GOT3 (cell line): ENCODE data around the gene VWDE.
"Not testable (repeated sequence)": the region's sequence is repeated elsewhere in the genome, so short reads cannot be mapped to it uniquely, and the experiment has no call there.

Experiments
- DNase-seq: peaks from one replicate; lab custom pipeline; 2025; ENCODE audit warnings: mixed read lengths; lab: John Stamatoyannopoulos, UW

The VWDE gene

GRCh38 chr7:12403287-12404181 is at the start of gene VWDE:
TSS of gene VWDE (minus strand) at chr7:12403865. CDS start at chr7:12403716, 149 bp downstream.
- no peak for DNase-seq

- not testable (repeated sequence) for DNase-seq
Observed at GRCh38 chr7:12453136-12453535, 49.5 kb upstream of the VWDE start.

DNA sequence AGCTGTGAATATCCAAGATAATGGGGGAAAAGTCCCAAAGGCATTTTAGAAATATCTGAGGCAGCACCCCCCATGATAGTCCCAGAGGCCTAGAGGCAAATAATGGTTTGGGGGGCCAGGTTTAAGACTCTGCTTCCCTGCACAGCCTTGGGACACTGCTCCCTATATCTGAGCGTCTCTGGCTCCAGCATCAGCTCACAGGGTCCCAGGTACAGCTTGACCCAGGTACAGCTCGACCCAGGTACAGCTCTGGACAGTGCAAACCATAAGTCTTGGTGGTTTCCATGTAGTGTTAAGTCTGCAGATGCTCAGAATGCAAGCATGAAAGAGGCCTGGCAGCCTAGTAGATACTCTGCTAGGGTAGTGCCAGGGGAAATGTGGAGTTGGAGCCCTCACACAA is 47.0 kb upstream of the VWDE start:
- no peak for DNase-seq

GRCh38 chr7:12444785-12445184 is 41.1 kb upstream of the VWDE start:
- no peak for DNase-seq

DNA sequence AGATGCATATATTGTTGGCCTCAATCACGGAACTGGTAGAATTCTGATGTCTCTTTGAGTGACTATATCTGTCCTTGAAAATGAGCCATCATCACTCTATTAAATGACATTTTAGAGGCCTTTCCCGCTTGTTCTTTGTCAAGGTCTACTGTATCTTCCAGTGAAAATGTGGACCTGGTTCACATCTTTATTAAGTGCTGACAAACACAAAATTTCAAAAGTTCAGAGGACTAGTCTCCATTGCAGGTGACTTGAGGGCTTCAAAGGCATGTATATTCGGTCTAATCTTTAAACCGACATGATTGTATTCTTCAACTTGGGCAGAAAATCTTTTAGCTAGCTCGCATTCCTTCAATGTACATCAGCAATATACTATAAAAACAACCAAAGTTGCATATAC is 36.6 kb upstream of the VWDE start:
- no peak for DNase-seq

GRCh38 chr7:12436896-12437535 is 33.4 kb upstream of the VWDE start:
- DNase-seq = no peak

- DNase-seq = no peak
Observed at GRCh38 chr7:12436126-12436525, 32.5 kb upstream of the VWDE start.

DNA sequence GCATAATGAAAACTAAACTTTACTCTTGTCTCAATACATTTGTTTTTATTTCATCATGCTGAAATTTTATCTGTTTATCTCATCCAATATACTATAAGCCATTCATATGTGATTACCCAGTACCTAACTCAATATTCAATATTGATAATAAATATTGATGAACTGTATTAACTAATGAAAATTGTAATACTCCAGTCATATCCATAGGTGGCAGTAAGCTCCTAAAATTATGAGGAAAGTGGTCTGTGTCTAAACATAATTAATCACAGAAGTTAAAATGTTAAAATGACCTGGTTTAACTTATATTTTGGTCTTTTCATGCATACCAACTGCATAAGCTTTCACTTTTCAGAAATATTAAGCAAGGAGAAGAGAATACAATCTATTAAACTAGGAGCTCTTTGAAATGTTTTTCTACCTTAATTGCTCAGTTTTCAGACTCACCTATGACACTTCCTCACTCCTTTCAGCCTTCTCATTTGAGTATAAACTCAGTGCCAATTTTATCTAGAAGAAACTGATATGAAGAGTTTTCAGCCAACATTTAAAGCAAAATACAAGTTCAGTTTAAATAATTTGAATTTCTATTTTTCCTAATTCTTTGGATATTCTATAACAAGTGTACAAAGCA is 30.5 kb upstream of the VWDE start:
- no peak for DNase-seq

DNA sequence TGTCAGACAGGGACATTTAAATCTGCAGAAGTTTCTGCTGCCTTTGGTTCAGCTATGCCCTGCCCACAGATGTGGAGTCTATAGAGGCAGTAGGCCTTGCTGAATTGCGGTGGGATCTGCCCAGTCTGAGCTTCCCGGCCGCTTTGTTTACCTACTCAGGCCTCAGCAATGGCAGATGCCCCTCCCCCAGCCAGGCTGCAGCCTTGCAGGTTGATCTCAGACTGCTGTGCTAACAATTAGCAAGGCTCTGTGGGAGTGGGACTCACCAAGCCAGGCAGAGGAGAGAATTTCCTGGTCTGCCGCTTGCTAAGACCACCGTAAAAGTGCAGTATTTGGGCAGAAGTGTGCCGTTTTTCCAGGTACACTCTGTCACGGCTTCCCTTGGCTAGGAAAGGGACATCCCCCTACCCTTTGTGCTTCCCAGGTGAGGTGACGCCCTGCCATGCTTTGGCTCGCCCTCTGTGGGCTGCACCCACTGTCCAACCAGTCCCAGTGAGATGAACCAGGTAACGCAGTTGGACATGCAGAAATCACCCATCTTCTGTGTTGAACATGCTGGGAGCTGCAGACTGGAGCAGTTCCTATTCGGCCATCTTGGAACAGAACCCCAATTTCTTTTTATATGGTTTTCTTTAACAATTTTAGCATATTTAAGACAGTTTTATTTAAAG is 28.4 kb upstream of the VWDE start:
- DNase-seq = no peak

GRCh38 chr7:12425311-12425710 is 21.6 kb upstream of the VWDE start:
- DNase-seq = no peak

DNA sequence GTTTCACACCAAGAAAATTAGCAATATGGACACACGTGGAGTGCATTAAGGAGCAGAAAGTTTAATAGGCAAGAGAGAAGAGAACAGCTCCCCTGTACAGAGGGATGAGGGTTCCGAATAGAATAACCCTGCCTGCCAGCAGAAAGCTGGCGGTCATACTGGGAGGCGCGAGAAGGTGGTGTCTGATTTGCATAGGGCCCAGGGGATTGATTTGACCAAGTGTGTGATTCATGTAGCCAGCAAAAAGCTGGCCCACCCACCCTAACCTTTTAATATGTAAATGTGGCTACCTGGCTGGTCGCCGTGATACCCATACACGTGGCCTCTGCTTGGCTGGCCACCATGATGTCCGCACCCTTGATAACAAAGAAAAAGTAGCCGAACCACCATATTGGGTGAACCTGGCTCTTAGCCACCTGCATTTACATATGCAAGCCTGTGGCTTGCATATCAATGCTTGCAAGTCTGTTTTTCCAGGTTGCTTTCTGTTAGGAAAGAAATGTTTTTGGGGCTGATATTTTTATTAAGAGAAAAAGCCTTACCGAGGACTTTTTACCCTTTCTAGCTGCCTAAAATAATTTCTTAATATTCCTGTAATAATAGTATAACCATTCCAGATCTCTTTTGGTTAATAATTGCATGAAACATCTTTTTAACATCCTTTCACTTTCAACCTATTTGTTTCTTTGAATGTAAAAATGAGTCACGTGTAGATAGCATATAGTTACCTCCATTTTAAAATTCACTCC is 20.5 kb upstream of the VWDE start:
- no peak for DNase-seq

GRCh38 chr7:12423355-12423996 is 19.8 kb upstream of the VWDE start:
- DNase-seq = no peak

- no peak for DNase-seq
Observed at GRCh38 chr7:12422554-12423320, 19.1 kb upstream of the VWDE start.

DNA sequence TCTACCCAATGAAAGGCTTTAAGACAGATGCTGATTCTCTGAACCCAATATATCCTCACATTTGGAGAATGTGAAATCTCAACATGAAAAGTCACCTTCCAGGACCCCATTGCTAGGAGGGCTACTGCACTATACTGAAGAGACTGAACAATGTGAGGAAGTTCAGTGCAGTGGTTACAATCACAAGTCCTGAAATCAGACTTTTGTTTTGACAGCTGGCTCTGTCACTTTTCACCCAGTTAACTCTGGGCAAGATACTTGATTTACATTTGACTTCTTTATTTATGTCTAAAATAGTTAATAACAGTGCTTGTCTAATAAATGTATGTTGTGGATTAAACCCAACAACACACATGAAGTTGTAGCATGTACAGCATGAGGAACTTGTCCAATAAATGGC is 14.8 kb upstream of the VWDE start:
- no peak for DNase-seq

GRCh38 chr7:12415072-12415471 is 11.4 kb upstream of the VWDE start:
- no peak for DNase-seq

GRCh38 chr7:12412407-12412806 is 8.7 kb upstream of the VWDE start:
- DNase-seq = no peak

DNA sequence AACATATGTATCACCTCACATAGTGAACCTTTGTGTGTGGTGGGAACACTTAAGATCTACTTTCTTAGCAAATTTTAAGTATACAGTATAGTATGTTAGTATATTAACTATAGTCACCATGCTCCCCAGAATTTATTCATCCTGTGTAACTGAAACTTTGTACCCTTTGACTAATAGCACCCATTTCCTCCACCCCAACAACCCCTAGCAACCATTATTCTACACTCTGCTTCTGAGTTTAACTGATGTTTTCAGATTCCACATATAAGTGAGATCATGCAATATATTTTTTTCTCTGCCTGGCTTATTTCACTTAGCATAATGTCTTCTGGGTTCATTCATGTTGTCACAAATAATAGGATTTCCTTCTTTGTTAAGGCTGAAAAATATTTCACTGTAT is 6.9 kb upstream of the VWDE start:
- no peak for DNase-seq

DNA sequence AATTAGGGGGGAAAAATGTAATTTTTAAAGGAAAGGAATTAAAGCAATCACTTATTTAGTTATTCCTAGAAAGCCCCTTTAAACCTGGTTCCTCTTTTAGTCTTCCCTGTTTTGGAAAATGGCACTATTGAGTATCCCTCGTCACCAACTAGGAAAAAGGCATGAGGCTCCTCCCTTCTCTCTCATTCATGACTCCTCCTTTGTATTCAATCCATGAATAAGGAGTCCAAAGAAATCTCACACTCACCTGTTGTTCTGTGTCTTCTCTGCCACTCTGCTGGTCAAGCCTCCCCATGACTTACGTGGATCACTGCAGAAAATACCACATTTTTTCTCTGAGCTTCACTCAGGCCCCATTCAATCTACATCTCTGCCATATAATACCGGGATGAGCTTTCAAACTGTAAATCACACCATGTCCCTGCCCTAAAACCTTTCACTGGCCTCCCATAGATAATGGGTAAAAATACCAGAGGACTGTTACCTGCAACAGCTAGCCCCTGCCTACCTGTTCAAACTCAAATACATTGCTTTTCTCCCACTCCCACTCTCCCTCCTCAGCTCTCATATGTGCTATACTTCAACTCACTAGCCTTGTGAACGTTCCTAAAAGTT is 5.5 kb upstream of the VWDE start:
- no peak for DNase-seq

GRCh38 chr7:12407652-12408051 is 4.0 kb upstream of the VWDE start:
- not testable (repeated sequence) for DNase-seq

DNA sequence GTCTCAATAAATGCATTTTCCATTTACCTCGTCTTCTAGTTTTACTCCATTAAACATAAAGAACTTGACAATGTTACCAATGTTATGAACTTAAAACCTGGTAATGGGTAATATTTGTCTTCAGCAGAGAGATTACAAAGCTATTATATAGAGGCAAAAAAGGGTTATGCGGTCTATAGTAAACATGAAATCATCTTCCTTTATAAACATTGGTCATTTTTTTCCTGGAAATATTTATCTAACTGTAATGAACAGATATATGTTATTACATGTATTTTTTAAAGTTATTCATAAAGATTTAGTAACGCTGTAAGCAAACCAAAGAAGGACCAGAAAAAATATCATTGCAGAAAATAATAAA is 1.3 kb downstream of the VWDE start:
- DNase-seq = no peak
